NCI-H345 treated with DMSO at 0.1 percent for 48 hours (cell line): ENCODE measurements around the gene RHBDD1.

Experiments
- DNase-seq: peaks from one replicate; lab custom pipeline; 2025; ENCODE audit not compliant: unreplicated experiment; lab: John Stamatoyannopoulos, UW

The RHBDD1 gene, protein sequence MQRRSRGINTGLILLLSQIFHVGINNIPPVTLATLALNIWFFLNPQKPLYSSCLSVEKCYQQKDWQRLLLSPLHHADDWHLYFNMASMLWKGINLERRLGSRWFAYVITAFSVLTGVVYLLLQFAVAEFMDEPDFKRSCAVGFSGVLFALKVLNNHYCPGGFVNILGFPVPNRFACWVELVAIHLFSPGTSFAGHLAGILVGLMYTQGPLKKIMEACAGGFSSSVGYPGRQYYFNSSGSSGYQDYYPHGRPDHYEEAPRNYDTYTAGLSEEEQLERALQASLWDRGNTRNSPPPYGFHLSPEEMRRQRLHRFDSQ

GRCh38 chr2:226835796-226836547, at the start of gene RHBDD1:
RHBDD1 (plus strand) TSS chr2:226836054; CDS start chr2:226864694, 28,640 bp downstream.
- peak; percentile 86 for DNase-seq

GRCh38 chr2:226788064-226788463, 47.8 kb upstream of the RHBDD1 start:
- DNase-seq, result no peak

DNA sequence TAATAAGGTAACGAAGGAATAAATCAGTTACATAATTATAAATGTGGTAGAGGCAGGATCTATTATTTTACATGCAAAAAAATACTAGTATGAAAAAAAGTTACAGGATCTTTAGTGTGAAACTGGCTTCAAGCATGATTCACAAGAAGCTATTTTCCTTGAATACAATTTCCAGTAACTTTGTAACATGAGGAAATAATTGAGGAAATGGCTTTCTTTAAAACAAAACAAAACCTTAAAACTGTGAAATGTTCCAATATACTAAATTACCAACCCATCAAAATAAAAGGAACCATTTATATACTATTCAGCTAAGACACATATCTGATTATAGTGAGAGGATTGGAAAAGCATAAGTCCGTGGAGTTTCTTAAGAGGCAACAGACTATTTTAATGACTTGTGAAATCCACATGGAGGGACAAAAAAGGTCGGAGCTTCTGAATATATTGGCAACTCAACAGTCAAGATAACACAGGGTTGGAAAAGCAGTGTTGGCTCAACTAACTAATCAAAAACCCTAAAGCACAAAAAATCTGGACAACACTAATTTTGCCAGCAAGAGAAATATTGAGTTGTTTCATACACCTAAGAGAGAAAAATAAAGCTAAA, 46.9 kb upstream of the RHBDD1 start:
- no peak for DNase-seq

GRCh38 chr2:226790011-226790410, 45.8 kb upstream of the RHBDD1 start:
- no peak for DNase-seq

GRCh38 chr2:226790431-226790830, 45.4 kb upstream of the RHBDD1 start:
- DNase-seq, result no peak

- DNase-seq, result peak; percentile 34
These were observed 44.8 kb upstream of the RHBDD1 start for GRCh38 chr2:226791056-226791486.

DNA sequence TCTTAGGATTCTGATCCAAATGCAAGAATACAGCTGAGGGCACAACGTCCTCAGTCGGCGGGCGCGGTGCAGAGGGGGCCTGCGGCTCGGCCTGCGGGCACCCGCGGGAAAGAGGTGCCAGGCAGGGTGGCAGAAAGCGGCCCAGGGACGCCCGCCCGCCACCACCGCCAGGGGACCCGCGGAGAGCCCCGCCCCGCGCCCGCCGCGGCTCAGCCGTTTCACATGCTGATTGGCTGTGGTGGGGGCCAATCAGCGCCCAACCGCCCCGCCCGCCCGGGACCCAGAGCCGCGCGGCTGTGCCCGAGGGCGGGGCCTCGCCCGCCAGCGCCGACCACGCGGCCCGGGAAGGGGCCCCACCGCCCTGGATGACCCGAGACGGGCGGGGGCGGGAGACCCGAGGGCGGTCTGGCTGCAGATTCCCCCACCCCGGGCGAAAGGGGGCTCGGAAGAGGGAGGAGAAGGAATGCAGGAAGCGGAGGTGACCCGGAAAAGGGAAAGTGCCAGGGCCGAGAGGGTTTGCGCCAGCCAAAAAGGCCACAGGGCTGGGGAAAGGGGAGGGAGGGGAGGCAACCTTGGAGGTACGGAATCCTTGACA, 44.3 kb upstream of the RHBDD1 start:
- peak; percentile 69 for DNase-seq

DNA sequence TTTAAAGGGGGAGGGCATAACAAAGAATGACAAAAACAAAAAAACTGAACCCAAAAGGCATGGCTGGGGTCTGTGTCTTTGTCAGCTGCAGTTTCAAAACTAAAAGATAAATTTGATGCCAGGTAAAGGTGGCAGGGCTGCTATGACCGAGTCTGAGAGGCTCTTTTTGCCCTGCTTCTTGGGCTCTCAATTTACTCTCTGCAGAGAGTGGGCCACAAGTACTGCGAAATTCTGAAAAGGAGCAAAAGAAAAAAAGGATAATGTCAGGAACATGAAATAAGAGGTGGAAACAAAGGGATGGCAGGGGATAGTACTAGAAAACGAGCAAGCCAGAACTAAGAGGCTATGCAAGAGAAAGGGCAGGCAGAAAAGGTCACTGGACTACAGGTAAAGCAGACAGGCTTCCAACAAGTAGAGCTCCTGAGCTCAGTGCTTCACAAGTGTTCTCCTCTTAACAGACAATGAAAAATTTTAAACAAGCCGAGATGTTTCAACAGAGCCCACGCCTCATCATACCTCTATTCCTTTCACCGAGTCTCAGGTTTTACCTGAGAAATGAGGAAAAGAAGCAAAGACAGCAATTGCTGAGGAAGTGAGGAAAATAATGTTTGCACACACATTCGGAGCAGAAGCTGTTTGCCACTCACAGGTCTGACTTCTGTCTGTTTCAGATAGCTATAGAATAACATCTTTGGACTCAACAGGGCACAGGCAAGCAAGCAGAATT, 43.5 kb upstream of the RHBDD1 start:
- peak; percentile 11 for DNase-seq

DNA sequence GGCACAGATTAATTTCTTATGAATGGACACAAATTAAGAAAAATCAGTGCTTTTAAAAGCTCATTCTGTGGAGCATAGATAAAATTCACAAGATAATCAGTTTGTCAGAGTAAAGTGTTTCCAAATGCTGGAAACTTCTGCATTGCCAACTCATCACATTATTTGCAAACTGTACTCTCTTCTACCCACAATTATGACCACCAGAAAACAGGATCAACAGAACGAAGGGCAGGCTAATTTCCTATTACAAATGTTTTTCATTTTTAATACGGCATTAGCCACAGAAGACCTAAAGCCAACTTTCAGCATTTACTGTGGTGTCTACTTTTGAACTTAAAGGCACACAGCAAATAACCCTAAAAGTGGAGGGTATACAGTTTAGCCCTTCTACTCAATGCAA, 42.2 kb upstream of the RHBDD1 start:
- no peak for DNase-seq

DNA sequence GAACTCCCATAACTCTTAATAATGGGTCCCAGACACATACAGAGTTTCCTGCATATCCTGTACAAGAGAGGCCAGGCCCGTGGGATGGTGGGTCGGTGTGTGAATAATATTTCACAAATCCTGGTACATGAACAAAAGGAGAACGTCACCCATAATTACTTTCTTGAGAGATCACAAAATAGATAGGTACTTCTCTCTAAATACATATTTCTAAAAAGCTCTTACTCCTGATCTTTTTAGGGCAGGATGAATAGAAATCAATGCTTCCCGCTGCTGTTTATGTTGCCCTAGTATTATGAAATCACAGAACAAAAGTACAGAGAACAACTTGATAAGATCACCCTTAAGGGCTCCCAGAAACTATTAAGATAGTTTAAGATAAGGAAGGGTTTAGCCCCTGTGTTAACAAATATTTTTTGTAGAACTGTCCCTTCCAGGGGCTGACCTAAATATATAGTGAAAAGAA, 41.6 kb upstream of the RHBDD1 start:
- no peak for DNase-seq

- DNase-seq, result no peak
These were observed 41.1 kb upstream of the RHBDD1 start for GRCh38 chr2:226794751-226795171.

- no peak for DNase-seq
These were observed 40.4 kb upstream of the RHBDD1 start for GRCh38 chr2:226795281-226796011.

GRCh38 chr2:226796012-226796839, 39.6 kb upstream of the RHBDD1 start:
- no peak for DNase-seq

GRCh38 chr2:226796840-226797288, 39.0 kb upstream of the RHBDD1 start:
- DNase-seq, result no peak

DNA sequence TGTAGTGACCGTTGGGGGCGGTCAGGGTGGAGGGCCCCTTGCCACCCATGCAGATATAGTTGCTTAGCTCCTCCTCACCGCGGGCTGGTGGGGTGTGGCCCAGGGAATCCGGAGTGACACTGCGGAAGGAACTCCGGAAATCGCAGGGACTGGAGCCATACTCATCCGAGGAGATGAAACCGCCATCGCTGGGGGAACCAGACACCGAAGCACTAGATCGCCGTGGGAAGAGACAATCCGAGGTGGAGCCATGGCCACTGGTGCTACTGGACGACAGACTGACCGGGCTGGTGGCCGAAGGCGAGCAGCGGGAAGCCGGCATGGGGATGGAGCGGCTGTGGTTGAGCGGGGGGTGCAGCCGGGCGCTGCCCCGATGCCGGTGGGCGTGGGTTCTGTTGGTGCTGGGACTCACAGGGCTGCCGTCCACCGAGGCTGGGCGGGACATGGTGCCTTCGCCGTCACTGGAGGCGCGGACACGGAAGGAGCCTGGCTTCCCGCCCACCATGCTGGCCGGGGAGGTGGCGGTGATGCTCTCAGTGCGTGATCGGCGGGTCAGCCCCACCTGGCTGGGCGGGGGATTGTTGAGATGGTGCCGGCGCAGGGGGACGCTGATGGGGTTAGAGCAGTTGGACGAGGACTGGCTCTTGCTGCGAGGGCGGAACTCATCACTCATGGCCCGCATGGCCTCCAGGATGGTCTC, 38.4 kb upstream of the RHBDD1 start:
- no peak for DNase-seq

DNA sequence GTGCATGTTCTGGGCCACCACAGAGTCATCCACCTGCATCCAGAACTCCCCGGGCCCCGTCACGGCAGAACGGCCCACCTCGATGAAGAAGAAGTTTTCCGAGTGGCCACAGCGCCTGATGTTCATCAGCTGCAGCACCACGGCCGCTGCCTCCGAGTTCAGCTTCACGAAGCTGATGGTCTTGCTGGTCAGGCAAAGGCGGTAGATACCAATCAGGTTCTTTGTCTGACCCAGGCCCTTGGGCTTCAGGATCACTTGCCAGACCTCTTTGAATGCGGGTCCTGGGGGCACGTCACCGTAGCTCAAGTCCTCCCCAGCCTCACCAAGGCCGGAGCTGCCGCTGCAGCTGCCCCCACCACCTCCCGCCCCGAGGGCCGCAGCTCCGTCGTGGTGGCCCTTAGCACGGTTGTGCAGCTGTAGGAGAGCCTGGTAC, 37.8 kb upstream of the RHBDD1 start:
- no peak for DNase-seq

DNA sequence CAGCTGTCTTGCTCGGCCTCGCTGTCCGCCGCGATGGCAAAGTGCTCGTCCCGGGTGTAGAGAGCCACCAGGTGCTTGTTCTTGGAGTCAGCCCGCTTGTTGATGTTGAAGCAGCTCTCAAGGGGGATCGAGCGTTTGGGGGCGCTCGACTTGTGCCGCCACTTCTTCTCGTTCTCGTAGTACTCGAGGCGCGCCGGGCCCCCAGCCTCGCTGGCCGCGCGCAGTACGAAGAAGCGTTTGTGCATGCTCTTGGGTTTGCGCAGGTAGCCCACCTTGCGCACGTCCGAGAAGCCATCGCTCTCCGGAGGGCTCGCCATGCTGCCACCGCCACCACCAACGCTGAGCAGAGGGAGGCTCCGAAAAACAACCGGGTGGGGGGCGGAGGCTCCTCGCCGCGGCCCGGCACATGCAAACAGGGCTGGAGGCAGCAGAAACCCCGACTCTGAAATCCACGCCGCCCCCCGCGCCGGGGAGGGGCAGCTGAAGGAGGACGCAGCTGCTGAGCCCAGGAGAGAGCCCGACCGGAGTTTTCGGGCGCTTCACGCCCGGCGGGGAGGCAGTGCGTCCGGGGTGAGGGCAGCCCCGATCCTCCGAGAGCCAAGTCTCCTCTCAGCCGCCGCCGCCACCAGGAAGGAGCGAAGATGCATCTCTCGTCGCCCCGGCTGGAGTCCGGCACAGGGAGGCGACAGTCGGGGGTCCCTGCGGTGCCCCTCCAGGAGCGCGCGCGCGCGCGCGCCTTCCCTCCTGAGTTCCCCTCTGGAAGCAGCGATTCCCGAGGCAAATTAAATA, 37.2 kb upstream of the RHBDD1 start:
- DNase-seq, result no peak
